GM12874 (cell line): ENCODE data around the gene GALK1.

ENCODE experiments used
- CTCF ChIP-seq: IDR thresholded peaks from 2 replicates; pipeline ENCODE4 v1.5.1; 2011; ENCODE audit warnings: low read depth, mild to moderate bottlenecking, control low read depth, low read length, moderate library complexity; ENCODE audit not compliant: insufficient read depth

GALK1 gene

GRCh38 chr17:75774471-75774990 is 9.5 kb upstream of the GALK1 start:
- TF ChIP-seq CTCF: no peak

GRCh38 chr17:75773808-75774470 is 8.9 kb upstream of the GALK1 start:
- TF ChIP-seq CTCF: no peak

- no peak for TF ChIP-seq CTCF
Measured at GRCh38 chr17:75773121-75773807, 8.3 kb upstream of the GALK1 start.

GRCh38 chr17:75771334-75772281 is 6.6 kb upstream of the GALK1 start:
- TF ChIP-seq CTCF: no peak

GRCh38 chr17:75769536-75769935 is 4.5 kb upstream of the GALK1 start:
- TF ChIP-seq CTCF: no peak

- TF ChIP-seq CTCF: no peak
Measured at GRCh38 chr17:75767881-75768280, 2.9 kb upstream of the GALK1 start.

- no peak for TF ChIP-seq CTCF
Measured at GRCh38 chr17:75765981-75766380, 989 bp upstream of the GALK1 start.
